Measurements from ENCODE around the gene AGPAT3.

The AGPAT3 gene

DNA sequence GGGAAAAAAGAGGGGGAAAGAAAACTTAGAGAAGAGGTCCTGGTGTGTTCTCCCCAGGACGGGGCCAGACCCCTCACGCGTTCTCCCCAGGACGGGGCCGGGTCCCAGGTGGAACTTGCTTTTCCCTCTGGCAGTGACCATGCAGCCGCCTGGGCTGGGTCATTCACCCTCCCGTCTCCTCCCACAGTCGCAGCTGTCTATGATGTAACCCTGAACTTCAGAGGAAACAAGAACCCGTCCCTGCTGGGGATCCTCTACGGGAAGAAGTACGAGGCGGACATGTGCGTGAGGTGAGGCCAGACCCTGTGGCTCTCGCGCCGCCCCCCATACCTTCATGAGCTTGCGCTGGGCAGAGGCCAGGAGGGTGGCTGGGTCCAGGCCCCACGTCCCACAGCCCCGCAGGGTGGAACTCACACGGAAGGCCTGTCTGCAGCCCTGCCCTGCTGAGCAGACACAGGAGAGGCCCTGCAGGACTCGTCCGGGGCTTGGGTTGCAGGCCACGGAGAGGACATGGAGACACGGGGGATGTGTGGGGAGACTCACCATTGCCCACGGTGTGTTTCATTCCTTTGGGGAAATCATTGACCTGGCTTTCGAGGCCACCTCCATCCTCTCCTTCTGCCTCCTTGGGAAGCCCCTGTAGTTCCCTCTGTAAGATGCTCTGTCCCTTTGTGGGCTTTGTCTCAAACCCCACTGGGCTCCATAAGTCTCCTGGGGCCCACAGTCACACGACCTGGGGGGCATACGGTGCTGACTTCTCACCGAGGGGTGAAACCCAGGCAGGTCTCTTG, 106.4 kb downstream of the AGPAT3 start:
- no peak for ATAC-seq (ENCODE audit: low read depth)
- Histone ChIP-seq H3K36me3 (ENCODE audit: low read depth) (peaks cover 6% of the 10 kb centered on the region; the same call in 1 of the 2 replicates), H3K4me3 (ENCODE audit: severe bottlenecking) (no peak overlapping the region), H3K9me3 (ENCODE audit: severe bottlenecking) (no peaks in the 10 kb centered on the region), H3K4me1 (ENCODE audit: insufficient read depth, poor library complexity, severe bottlenecking) (no peaks in the 10 kb centered on the region), H3K27ac (ENCODE audit: poor library complexity, severe bottlenecking) (no peak overlapping the region), H3K27me3 (ENCODE audit: insufficient read depth, poor library complexity, severe bottlenecking) (no peaks in the 10 kb centered on the region)
- no peak for DNase-seq (ENCODE audit: low spot score)
- TF ChIP-seq, protein P1, sequence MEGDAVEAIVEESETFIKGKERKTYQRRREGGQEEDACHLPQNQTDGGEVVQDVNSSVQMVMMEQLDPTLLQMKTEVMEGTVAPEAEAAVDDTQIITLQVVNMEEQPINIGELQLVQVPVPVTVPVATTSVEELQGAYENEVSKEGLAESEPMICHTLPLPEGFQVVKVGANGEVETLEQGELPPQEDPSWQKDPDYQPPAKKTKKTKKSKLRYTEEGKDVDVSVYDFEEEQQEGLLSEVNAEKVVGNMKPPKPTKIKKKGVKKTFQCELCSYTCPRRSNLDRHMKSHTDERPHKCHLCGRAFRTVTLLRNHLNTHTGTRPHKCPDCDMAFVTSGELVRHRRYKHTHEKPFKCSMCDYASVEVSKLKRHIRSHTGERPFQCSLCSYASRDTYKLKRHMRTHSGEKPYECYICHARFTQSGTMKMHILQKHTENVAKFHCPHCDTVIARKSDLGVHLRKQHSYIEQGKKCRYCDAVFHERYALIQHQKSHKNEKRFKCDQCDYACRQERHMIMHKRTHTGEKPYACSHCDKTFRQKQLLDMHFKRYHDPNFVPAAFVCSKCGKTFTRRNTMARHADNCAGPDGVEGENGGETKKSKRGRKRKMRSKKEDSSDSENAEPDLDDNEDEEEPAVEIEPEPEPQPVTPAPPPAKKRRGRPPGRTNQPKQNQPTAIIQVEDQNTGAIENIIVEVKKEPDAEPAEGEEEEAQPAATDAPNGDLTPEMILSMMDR (IDR thresholded peaks at IDR 0.05; ENCODE audit: poor library complexity, severe bottlenecking) = no peak

DNA sequence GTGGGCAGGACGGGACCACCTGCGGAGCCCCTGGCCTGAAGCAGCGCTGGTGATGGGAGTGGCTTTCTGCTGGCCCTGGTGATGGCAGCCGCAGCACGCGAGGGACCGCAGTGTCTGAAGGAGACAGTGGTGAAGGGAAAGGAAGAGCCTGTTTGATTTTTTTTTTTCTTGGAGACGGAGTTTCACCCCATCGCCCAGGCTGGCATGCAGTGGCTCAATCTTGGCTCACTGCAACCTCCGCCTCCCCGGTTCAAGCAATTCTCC, 106.9 kb downstream of the AGPAT3 start:
- H3K36me3 ChIP-seq (ENCODE audit: low read depth) = peaks cover 11% of the 10 kb centered on the region
- ATAC-seq (ENCODE audit: low read depth) (no peak), DNase-seq (ENCODE audit: low spot score) (no peak)
- TF ChIP-seq, protein P1 (IDR thresholded peaks at IDR 0.05; ENCODE audit: poor library complexity, severe bottlenecking) = no peak
- no peak overlapping the region for H3K4me3 ChIP-seq (ENCODE audit: severe bottlenecking)
- no peak overlapping the region for H3K27ac ChIP-seq (ENCODE audit: poor library complexity, severe bottlenecking)
- H3K27me3 ChIP-seq (ENCODE audit: insufficient read depth, poor library complexity, severe bottlenecking) = no peaks in the 10 kb centered on the region
- H3K9me3 ChIP-seq (ENCODE audit: severe bottlenecking) = no peaks in the 10 kb centered on the region
- no peaks in the 10 kb centered on the region for H3K4me1 ChIP-seq (ENCODE audit: insufficient read depth, poor library complexity, severe bottlenecking)

DNA sequence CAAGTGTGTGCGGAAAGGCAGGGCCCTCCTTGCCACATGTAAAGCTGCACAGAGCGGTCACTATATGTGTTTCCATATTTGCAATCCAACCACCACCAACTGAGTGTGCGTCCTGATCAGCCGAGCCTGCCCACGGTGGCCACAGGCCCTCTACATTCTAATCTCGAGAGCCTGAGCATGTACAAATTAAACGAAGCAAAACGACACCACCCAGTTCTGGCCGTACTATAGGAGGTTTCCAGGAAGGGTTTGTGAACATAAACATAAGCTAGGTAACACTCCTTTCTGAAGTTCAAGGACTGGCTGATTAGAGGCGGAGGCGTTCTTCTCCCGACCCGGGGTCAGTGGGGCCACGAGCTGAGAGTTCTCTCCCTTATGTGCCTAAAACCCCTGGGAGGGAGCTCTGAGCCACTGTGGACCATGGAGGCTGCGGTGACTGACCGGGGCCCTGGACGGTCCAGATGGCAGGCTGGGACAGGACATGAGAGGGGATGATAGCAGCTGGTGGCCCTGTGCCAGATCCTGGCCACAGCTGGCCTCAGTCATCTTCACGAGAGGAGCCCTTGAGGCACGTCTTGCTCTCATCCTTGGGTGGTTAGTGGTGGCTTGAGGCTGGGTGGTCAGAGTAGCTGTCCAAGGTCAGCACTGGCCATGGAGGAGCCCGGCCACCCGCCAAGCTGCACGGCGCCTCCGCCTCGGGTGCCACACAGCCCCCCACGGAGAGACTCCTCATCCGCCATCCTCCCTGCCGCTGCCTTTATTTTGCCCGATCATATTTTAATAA, 108.0 kb downstream of the AGPAT3 start:
- ATAC-seq (ENCODE audit: low read depth) (no peak), DNase-seq (ENCODE audit: low spot score) (no peak)
- Histone ChIP-seq H3K27me3 (ENCODE audit: insufficient read depth, poor library complexity, severe bottlenecking) (no peaks in the 10 kb centered on the region), H3K36me3 (ENCODE audit: low read depth) (peaks cover 15% of the 10 kb centered on the region), H3K9me3 (ENCODE audit: severe bottlenecking) (no peaks in the 10 kb centered on the region), H3K27ac (ENCODE audit: poor library complexity, severe bottlenecking) (no peak overlapping the region), H3K4me1 (ENCODE audit: insufficient read depth, poor library complexity, severe bottlenecking) (no peaks in the 10 kb centered on the region), H3K4me3 (ENCODE audit: severe bottlenecking) (no peak overlapping the region)
- TF ChIP-seq, protein P1 (IDR thresholded peaks at IDR 0.05; ENCODE audit: poor library complexity, severe bottlenecking) = no peak

DNA sequence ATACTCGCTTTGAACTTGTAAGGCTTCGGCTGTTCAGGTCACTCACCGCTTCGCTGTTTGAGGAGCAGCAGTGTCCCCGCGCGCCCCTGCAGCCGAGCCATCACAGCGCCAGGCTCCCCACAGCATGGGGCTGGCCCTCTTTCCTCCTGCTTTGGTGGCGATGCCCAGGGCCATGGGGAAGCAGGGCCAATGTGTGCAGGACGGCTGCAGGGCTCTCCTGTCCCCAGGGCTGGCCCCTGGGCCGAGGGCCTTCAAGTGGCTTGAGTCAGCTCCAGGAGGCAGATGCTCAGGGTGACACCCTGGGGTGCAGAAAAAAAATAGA, 108.6 kb downstream of the AGPAT3 start:
- DNase-seq (ENCODE audit: low spot score) (no peak), ATAC-seq (ENCODE audit: low read depth) (no peak)
- Histone ChIP-seq H3K4me1 (ENCODE audit: insufficient read depth, poor library complexity, severe bottlenecking) (no peaks in the 10 kb centered on the region), H3K27me3 (ENCODE audit: insufficient read depth, poor library complexity, severe bottlenecking) (no peaks in the 10 kb centered on the region), H3K27ac (ENCODE audit: poor library complexity, severe bottlenecking) (no peak overlapping the region), H3K36me3 (ENCODE audit: low read depth) (peaks cover 21% of the 10 kb centered on the region), H3K4me3 (ENCODE audit: severe bottlenecking) (no peak overlapping the region), H3K9me3 (ENCODE audit: severe bottlenecking) (no peaks in the 10 kb centered on the region)
- TF ChIP-seq, protein P1 (IDR thresholded peaks at IDR 0.05; ENCODE audit: poor library complexity, severe bottlenecking) = no peak

Measured in RWPE2 (cell line).